ENCODE measurements around the gene APBA2. TPM values are rescaled to one million over a fixed set of nuclear protein-coding genes. Genes with fewer than 3 reads are reported as not detected.

APBA2 gene
- polyA plus RNA-seq, 1 donor (not counting 4 experiments of a cell fraction or from before 2014, with no cell fraction given) = 5.5 TPM

DNA sequence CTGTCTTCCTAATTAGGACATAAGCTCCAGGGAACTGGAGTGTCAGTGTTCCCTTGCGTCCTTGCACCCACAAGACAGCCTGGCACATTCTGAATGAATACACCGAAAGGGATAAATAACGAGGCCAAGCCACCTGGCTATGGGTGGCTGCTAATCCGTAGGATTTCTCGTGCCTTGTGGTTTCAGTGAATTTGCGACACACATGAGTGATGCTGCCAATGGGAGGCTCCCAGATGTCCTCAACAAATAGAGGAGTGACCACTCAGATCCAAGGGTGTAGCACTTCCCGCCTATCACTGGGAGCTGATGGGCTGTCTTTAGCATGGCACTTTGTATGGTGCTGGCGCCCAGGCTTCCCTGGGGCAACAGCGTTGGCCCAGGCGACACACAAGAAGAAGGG lies 43.4 kb downstream of the APBA2 start:
- DNase-seq (ENCODE audit: low read depth, low spot score) = no peak
- Histone ChIP-seq H2AFZ (ENCODE audit: control insufficient read depth, low read length) (no peak overlapping the region), H3K36me3 (ENCODE audit: control insufficient read depth in 2 of 2, extremely low read depth in 1 of 2, insufficient read depth in 2 of 2, low read length in 2 of 2) (no peaks in the 10 kb centered on the region), H3K9me1 (ENCODE audit: control insufficient read depth, extremely low read depth, insufficient read depth, low read length) (no peaks in the 10 kb centered on the region), H3K4me1 (ENCODE audit: control insufficient read depth, extremely low read depth, insufficient read depth, low read length) (no peaks in the 10 kb centered on the region), H3K27me3 (ENCODE audit: control insufficient read depth, extremely low read depth, insufficient read depth, low read length) (no peaks in the 10 kb centered on the region), H4K20me1 (ENCODE audit: control insufficient read depth, extremely low read depth, insufficient read depth, low read length) (no peaks in the 10 kb centered on the region), H3K4me2 (ENCODE audit: control insufficient read depth, extremely low read depth, insufficient read depth, low read depth, low read length) (no peak overlapping the region), H3K9me3 (ENCODE audit: control insufficient read depth, low read depth, low read length) (no peaks in the 10 kb centered on the region), H3K79me2 (ENCODE audit: control insufficient read depth, insufficient read depth, low read length) (no peaks in the 10 kb centered on the region), H3K27ac (ENCODE audit: control insufficient read depth, insufficient read depth, low read length) (no peak overlapping the region), H3K4me3 (ENCODE audit: control insufficient read depth in 2 of 3, extremely low read depth in 1 of 3, insufficient read depth in 2 of 3, low read depth in 1 of 3, low read length in 3 of 3) (no peak overlapping the region), H3K9ac (ENCODE audit: control insufficient read depth, extremely low read depth, insufficient read depth, low read length) (no peak overlapping the region)
- TF ChIP-seq EZH2 (IDR thresholded peaks at IDR 0.05; ENCODE audit: low read length) = no peak
- TF ChIP-seq, protein P1, sequence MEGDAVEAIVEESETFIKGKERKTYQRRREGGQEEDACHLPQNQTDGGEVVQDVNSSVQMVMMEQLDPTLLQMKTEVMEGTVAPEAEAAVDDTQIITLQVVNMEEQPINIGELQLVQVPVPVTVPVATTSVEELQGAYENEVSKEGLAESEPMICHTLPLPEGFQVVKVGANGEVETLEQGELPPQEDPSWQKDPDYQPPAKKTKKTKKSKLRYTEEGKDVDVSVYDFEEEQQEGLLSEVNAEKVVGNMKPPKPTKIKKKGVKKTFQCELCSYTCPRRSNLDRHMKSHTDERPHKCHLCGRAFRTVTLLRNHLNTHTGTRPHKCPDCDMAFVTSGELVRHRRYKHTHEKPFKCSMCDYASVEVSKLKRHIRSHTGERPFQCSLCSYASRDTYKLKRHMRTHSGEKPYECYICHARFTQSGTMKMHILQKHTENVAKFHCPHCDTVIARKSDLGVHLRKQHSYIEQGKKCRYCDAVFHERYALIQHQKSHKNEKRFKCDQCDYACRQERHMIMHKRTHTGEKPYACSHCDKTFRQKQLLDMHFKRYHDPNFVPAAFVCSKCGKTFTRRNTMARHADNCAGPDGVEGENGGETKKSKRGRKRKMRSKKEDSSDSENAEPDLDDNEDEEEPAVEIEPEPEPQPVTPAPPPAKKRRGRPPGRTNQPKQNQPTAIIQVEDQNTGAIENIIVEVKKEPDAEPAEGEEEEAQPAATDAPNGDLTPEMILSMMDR (optimal IDR thresholded peaks at IDR 0.05 in 1 of 3, IDR thresholded peaks at IDR 0.05 in 1 of 3, conservative IDR thresholded peaks at IDR 0.05 in 1 of 3; ENCODE audit: extremely low read depth in 1 of 3, insufficient read depth in 2 of 3, low read length in 3 of 3) = no peak
- dilution Hi-C loops (cut with MboI; ENCODE audit: extremely low pct_ligation_motif_present, low sequenced_read_pairs) = no loop called here
- FAIRE-seq = no peak

DNA sequence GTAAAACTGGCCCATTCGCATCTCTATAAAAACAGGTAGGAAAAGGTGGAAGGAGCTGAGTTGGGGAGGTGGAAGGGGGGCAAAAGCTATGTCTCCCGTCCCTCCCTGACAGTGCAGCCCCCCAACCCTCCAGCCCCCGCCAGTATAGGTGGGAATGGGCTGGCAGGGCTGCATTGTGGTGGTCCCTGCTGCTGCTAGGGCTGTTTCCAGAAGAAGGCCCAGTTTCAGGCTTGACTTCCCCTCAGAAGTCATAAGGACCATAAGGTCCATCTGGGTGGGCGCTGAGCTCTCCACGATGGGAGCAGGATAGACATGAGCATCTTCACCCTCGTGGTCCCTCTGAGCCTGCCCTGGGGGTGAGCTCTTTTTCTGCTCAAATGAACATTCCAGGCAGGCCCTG lies 44.2 kb downstream of the APBA2 start:
- no peak for FAIRE-seq
- H3K79me2 ChIP-seq (ENCODE audit: control insufficient read depth, insufficient read depth, low read length) = no peaks in the 10 kb centered on the region
- H3K27me3 ChIP-seq (ENCODE audit: control insufficient read depth, extremely low read depth, insufficient read depth, low read length) = no peaks in the 10 kb centered on the region

More for the DNA sequence above, 44.2 kb downstream of the APBA2 start:
- no peak overlapping the region for H2AFZ ChIP-seq (ENCODE audit: control insufficient read depth, low read length)
- no peaks in the 10 kb centered on the region for H3K4me1 ChIP-seq (ENCODE audit: control insufficient read depth, extremely low read depth, insufficient read depth, low read length)
- no peak for DNase-seq (ENCODE audit: low read depth, low spot score)
- dilution Hi-C loops (cut with MboI; ENCODE audit: extremely low pct_ligation_motif_present, low sequenced_read_pairs) = no loop called here
- no peak overlapping the region for H3K4me2 ChIP-seq (ENCODE audit: control insufficient read depth, extremely low read depth, insufficient read depth, low read depth, low read length)
- no peak overlapping the region for H3K9ac ChIP-seq (ENCODE audit: control insufficient read depth, extremely low read depth, insufficient read depth, low read length)
- H3K9me1 ChIP-seq (ENCODE audit: control insufficient read depth, extremely low read depth, insufficient read depth, low read length) = no peaks in the 10 kb centered on the region
- no peaks in the 10 kb centered on the region for H3K36me3 ChIP-seq (ENCODE audit: control insufficient read depth in 2 of 2, extremely low read depth in 1 of 2, insufficient read depth in 2 of 2, low read length in 2 of 2)
- no peaks in the 10 kb centered on the region for H3K9me3 ChIP-seq (ENCODE audit: control insufficient read depth, low read depth, low read length)
- H4K20me1 ChIP-seq (ENCODE audit: control insufficient read depth, extremely low read depth, insufficient read depth, low read length) = no peaks in the 10 kb centered on the region
- no peak for TF ChIP-seq EZH2 (IDR thresholded peaks at IDR 0.05; ENCODE audit: low read length)
- TF ChIP-seq, protein P1 (optimal IDR thresholded peaks at IDR 0.05 in 1 of 3, IDR thresholded peaks at IDR 0.05 in 1 of 3, conservative IDR thresholded peaks at IDR 0.05 in 1 of 3; ENCODE audit: extremely low read depth in 1 of 3, insufficient read depth in 2 of 3, low read length in 3 of 3) = no peak
- H3K4me3 ChIP-seq (ENCODE audit: control insufficient read depth in 2 of 3, extremely low read depth in 1 of 3, insufficient read depth in 2 of 3, low read depth in 1 of 3, low read length in 3 of 3) = no peak overlapping the region
- no peak overlapping the region for H3K27ac ChIP-seq (ENCODE audit: control insufficient read depth, insufficient read depth, low read length)
